SK-N-SH treated with all-trans-retinoic acid at 6 μM for 48 hours (cell line): ENCODE measurements around the gene SRRM1.

Source experiments
- CSDC2 ChIP-seq: fragments of 250-450 bp; sonication (Bioruptor Pico); IDR thresholded peaks from 2 replicates; pipeline ENCODE4 v1.5.0; 2020; ENCODE audit warnings: mild to moderate bottlenecking, moderate library complexity
- RARB ChIP-seq: fragments of 250-450 bp; sonication (Bioruptor Pico); IDR thresholded peaks from 2 replicates; pipeline ENCODE4 v1.8.0; 2021; ENCODE audit warnings: mild to moderate bottlenecking, moderate library complexity
- ZFP30 ChIP-seq: fragments of 450-650 bp; formaldehyde crosslinking; IDR thresholded peaks from 2 replicates; pipeline ENCODE4 v1.5.0; 2022; ENCODE audit warnings: mild to moderate bottlenecking, moderate library complexity
- ZNF565 ChIP-seq: fragments of 450-650 bp; formaldehyde crosslinking; conservative IDR thresholded peaks from 2 replicates; pipeline ENCODE4 v1.5.0; 2020; ENCODE audit warnings: low read depth, mild to moderate bottlenecking, moderate library complexity
- ZNF70 ChIP-seq: fragments of 450-650 bp; formaldehyde crosslinking; IDR thresholded peaks from 2 replicates; pipeline ENCODE4 v1.5.0; 2020; ENCODE audit warnings: mild to moderate bottlenecking, moderate library complexity
- TF ChIP-seq, protein P1 (sequence below): fragments of 250-450 bp; sonication (Bioruptor Pico); IDR thresholded peaks from 2 replicates; pipeline ENCODE4 v1.8.0; 2021; ENCODE audit warnings: low read depth, mild to moderate bottlenecking, moderate library complexity, borderline replicate concordance

- no peak for TF ChIP-seq ZNF565
- no peak for TF ChIP-seq ZFP30 (CRISPR knock-in tag)
- TF ChIP-seq, protein P1, sequence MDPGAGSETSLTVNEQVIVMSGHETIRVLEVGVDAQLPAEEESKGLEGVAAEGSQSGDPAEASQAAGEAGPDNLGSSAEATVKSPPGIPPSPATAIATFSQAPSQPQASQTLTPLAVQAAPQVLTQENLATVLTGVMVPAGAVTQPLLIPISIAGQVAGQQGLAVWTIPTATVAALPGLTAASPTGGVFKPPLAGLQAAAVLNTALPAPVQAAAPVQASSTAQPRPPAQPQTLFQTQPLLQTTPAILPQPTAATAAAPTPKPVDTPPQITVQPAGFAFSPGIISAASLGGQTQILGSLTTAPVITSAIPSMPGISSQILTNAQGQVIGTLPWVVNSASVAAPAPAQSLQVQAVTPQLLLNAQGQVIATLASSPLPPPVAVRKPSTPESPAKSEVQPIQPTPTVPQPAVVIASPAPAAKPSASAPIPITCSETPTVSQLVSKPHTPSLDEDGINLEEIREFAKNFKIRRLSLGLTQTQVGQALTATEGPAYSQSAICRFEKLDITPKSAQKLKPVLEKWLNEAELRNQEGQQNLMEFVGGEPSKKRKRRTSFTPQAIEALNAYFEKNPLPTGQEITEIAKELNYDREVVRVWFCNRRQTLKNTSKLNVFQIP (CRISPR knock-in tag) = no peak
- no peak for TF ChIP-seq RARB (CRISPR knock-in tag)
- no peak for TF ChIP-seq ZNF70 (CRISPR knock-in tag)
- TF ChIP-seq CSDC2 = no peak
Measured at GRCh38 chr1:24713176-24713575, 70.1 kb downstream of the SRRM1 start.
